ENCODE data around the gene MIPOL1.
"Not testable (repeated sequence)": the region's sequence is repeated elsewhere in the genome, so short reads cannot be mapped to it uniquely, and the experiment has no call there.

DNA sequence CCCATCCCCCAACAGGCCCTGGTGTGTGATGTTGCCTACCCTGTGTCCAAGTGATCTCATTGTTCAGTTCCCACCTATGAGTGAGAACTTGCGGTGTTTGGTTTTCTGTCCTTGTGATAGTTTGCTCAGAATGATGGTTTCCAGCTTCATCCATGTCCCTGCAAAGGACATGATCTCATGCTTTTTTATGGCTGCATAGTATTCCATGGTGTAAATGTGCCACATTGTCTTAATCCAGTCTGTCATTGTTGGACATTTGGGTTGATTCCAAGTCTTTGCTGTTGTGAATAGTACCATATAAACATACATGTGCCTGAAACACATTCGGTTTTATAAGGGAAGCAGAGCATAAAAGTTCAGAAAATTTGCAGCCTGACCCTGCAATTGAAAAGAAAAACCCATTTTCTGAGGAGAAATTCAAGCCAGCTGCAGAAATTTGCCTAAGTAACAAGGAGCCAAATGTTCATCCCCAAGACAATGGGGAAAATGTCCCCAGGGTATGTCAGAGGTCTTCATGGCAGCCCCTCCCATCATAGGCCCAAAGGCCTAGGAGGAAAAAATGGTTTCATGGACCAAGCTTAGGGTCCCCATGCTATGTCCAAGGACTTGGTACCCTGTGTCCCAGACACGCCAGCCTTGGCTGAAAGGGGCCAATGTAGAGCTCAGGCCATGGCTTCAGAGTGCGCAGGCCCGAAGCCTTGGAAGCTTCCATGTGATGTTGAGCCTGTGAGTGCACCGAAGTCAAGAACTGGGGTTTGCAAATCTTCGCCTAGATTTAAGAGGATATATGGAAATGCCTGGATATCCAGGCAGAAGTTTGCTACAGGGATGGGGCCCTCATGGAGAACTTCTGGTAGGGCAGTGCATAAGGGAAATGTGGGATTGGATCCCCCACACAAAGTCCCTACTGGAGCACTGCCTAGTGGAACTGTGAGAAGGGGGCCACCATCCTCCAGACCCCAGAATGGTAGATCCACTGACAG is 8.2 kb downstream of the MIPOL1 start:
- TF ChIP-seq POLR2AphosphoS5 (IDR thresholded peaks at IDR 0.05; ENCODE audit: low read depth); EZH2phosphoT487 (IDR thresholded peaks at IDR 0.05; ENCODE audit: unreplicated experiment); STAT1 (IDR thresholded peaks at IDR 0.05; ENCODE audit: unreplicated experiment); EZH2 (IDR thresholded peaks at IDR 0.05; ENCODE audit: low read depth, unreplicated experiment); JUNB (IDR thresholded peaks at IDR 0.05; ENCODE audit: unreplicated experiment); CREB1 (CRISPR knock-in tag; IDR thresholded peaks at IDR 0.05; ENCODE audit: low read depth); ZNF114 (CRISPR knock-in tag; IDR thresholded peaks at IDR 0.05): not testable (repeated sequence)
- TF ChIP-seq, protein P1, sequence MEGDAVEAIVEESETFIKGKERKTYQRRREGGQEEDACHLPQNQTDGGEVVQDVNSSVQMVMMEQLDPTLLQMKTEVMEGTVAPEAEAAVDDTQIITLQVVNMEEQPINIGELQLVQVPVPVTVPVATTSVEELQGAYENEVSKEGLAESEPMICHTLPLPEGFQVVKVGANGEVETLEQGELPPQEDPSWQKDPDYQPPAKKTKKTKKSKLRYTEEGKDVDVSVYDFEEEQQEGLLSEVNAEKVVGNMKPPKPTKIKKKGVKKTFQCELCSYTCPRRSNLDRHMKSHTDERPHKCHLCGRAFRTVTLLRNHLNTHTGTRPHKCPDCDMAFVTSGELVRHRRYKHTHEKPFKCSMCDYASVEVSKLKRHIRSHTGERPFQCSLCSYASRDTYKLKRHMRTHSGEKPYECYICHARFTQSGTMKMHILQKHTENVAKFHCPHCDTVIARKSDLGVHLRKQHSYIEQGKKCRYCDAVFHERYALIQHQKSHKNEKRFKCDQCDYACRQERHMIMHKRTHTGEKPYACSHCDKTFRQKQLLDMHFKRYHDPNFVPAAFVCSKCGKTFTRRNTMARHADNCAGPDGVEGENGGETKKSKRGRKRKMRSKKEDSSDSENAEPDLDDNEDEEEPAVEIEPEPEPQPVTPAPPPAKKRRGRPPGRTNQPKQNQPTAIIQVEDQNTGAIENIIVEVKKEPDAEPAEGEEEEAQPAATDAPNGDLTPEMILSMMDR (conservative IDR thresholded peaks at IDR 0.05; ENCODE audit: low read depth in 2 of 2) = not testable (repeated sequence)
- TF ChIP-seq, protein P2, sequence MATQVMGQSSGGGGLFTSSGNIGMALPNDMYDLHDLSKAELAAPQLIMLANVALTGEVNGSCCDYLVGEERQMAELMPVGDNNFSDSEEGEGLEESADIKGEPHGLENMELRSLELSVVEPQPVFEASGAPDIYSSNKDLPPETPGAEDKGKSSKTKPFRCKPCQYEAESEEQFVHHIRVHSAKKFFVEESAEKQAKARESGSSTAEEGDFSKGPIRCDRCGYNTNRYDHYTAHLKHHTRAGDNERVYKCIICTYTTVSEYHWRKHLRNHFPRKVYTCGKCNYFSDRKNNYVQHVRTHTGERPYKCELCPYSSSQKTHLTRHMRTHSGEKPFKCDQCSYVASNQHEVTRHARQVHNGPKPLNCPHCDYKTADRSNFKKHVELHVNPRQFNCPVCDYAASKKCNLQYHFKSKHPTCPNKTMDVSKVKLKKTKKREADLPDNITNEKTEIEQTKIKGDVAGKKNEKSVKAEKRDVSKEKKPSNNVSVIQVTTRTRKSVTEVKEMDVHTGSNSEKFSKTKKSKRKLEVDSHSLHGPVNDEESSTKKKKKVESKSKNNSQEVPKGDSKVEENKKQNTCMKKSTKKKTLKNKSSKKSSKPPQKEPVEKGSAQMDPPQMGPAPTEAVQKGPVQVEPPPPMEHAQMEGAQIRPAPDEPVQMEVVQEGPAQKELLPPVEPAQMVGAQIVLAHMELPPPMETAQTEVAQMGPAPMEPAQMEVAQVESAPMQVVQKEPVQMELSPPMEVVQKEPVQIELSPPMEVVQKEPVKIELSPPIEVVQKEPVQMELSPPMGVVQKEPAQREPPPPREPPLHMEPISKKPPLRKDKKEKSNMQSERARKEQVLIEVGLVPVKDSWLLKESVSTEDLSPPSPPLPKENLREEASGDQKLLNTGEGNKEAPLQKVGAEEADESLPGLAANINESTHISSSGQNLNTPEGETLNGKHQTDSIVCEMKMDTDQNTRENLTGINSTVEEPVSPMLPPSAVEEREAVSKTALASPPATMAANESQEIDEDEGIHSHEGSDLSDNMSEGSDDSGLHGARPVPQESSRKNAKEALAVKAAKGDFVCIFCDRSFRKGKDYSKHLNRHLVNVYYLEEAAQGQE (IDR thresholded peaks at IDR 0.05; ENCODE audit: unreplicated experiment) = not testable (repeated sequence)

All from GM23338 (cell line).